Immature natural killer cell (primary cell): ENCODE measurements around the gene PAXX. TPM values are rescaled to one million over a fixed set of nuclear protein-coding genes. Genes with fewer than 3 reads are reported as not detected.

Experiments used
- DNase-seq, 3 donors: peaks; one replicate each; pipeline ENCODE4 v3.0.0; 2022; ENCODE audit warnings: mixed read lengths in 1 of 3
- H3K27ac Mint-ChIP-seq, 6 donors: one replicate each; pipeline ENCODE4 v1.8.0; 2020; ENCODE audit warnings: mixed read lengths in 6 of 6, mild to moderate bottlenecking in 5 of 6, inconsistent platforms in 4 of 6, moderate library complexity in 3 of 6
- H3K27me3 Mint-ChIP-seq, 3 donors: one replicate each; pipeline ENCODE4 v1.8.0; 2020 to 2021; ENCODE audit warnings: low read depth in 3 of 3, mild to moderate bottlenecking in 3 of 3, mixed read lengths in 3 of 3, moderate library complexity in 3 of 3, inconsistent platforms in 1 of 3
- H3K36me3 Mint-ChIP-seq, 3 donors: one replicate each; pipeline ENCODE4 v1.8.0; 2020; ENCODE audit warnings: mixed read lengths in 3 of 3, inconsistent platforms in 2 of 3, mild to moderate bottlenecking in 2 of 3
- H3K4me1 Mint-ChIP-seq, 2 donors: one replicate each; pipeline ENCODE4 v1.8.0; 2020; ENCODE audit warnings: inconsistent platforms in 2 of 2, mild to moderate bottlenecking in 2 of 2, mixed read lengths in 2 of 2, moderate library complexity in 1 of 2
- H3K4me3 Mint-ChIP-seq, 5 donors: one replicate each; pipeline ENCODE4 v1.8.0; 2020; ENCODE audit warnings: mild to moderate bottlenecking in 5 of 5, mixed read lengths in 5 of 5, inconsistent platforms in 3 of 5, moderate library complexity in 3 of 5
- H3K9me3 Mint-ChIP-seq, 6 donors: one replicate each; pipeline ENCODE4 v1.8.0; 2020; ENCODE audit warnings: mild to moderate bottlenecking in 6 of 6, mixed read lengths in 6 of 6, inconsistent platforms in 4 of 6, moderate library complexity in 3 of 6
- polyA plus RNA-seq, 3 donors: library from polyadenylated mRNA; unstranded; fragments of 300-500 nt; fragmentation: Illumina TruSeq; gene quantifications; one replicate each; pipeline ENCODE4 v1.2.3, GENCODE V29; 2021

The PAXX gene
- polyA plus RNA-seq, 3 donors from 2014 or later: 135 to 207 (median 182) TPM

DNA sequence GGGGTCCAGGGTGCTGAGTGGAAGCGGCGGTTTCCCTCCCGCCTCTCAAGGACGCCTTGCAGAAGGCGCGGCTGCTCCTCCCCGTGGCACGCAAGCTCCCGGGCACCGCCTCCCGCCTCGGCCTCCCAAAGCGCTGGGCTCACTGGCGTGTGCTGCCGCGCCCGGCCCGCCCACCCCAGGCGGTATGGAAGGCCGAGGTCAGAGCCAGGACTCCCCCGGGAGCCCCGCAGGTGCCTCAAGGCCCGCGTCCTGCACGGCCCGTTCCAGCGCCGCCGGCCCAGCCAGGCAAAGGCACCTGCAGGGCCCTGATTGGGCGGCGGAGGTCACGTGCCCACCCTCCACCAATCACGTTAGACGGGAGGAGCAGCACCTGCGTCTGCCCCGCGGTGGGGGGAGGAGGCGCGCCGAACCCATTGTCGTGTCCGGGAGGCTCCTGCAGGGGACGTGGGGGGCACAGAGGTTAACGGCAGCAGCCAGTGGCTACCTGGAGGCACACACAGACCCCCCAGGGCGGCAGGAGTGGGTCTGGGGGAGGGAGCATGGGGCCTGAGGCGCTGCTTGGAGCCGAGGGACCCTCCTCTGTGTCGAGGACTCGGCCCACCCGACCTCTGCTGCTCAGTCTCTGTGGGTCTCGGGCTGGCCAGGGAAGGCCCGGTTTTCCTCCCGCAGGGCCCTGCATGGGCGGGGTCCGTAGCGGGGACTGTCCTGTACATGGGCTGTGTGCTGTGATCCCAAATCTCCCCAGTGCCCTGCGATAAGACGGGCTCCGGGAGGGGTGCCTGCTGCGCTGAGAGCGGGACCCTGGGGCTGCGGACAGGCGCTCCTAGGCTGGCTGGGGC is 42.2 kb upstream of the PAXX start:
- H3K4me1 Mint-ChIP-seq: peaks cover 11 to 30% of the 10 kb centered on the region in 2 donors
- no peaks in the 10 kb centered on the region for H3K36me3 Mint-ChIP-seq
- peak overlapping the region; percentile 82 to 90 (median 86) for H3K4me3 Mint-ChIP-seq
- no peaks in the 10 kb centered on the region for H3K9me3 Mint-ChIP-seq
- peak; percentile 96 for DNase-seq
- peaks cover 0 to 6% (median 5%) of the 10 kb centered on the region in 3 donors for H3K27me3 Mint-ChIP-seq
- H3K27ac Mint-ChIP-seq: peak overlapping the region; percentile 82 to 93 (median 86)

DNA sequence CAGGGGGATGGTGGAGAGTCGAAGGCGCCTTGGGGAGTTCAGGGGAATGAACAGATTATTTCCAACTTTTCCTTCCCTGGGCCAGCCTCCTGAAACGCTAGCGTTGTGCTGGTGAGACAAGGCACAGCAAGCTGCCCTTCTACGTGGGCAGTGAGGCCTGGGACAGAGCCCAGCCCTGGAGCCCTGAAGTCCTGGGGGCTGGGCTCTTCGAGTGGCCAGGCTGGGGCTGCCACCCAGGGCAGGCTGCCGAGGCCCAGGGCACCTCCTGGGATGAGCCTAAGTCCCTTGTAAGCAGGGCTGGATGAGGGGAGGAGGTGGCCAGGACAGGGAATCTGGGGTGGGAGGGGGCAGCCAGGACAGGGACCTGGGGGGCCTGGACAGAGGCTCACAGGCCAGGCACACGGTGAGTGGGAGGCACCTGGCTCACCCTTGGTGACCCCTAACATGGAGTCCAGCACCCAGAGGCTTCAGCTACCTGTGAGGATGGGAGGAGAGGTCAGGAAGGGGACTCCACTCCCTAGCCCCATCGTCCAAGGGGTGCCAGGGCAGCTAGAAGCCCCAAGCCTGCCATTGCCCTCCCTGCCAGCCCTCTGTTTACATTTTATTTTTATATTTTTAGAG is 41.5 kb upstream of the PAXX start:
- no peak for DNase-seq
- H3K4me3 Mint-ChIP-seq: peak overlapping the region; percentile 77 to 90 (median 84)
- H3K9me3 Mint-ChIP-seq: no peaks in the 10 kb centered on the region
- peak overlapping the region; percentile 82 to 93 (median 85) for H3K27ac Mint-ChIP-seq
- H3K4me1 Mint-ChIP-seq: peaks cover 6 to 27% of the 10 kb centered on the region in 2 donors
- no peaks in the 10 kb centered on the region for H3K36me3 Mint-ChIP-seq
- peaks cover 0 to 2% (median 2%) of the 10 kb centered on the region in 3 donors for H3K27me3 Mint-ChIP-seq

DNA sequence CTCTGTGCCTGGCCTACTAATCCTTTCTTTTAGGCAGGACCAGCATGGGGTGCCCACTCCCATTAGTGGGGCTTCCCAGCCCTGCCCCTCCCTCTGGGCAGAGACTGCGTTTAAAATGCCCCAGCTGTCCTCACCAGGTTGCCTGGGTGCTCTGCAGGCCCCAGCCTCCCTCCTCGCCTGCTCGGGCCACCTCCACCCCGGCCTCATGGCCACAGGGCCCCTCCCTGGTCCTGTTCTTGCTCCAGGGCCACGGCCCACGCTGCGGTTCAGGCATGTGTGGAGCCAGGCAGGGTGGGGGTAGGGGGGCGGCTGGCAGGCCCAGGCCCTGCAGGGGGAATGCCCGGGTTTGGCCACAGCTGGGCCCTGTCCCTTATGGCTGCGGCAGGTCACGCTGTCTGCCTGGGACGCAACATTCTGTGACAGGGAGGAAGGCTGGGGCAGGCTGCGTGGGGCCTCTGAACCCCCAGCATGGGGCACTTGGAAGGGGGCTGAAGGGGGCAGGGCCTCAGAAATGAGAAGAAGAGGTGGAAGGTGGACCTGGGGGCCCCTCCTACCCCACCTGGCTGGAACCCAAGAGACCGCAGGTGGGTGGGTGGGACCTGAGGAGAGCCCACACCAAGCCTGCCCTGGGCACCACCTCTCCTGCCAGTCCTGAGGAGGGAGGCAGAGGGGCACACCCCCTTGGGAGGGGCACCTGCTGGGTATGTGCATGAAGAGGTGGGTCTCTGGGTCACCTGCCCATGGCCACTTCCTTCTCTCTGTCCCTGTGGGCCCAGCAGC is 40.5 kb upstream of the PAXX start, which contains the start of gene LCN12:
TSS of gene LCN12 (plus strand) at position 733 of the 780 bp plus-strand sequence. CDS start 55 bp downstream, outside the sequence.
- H3K27ac Mint-ChIP-seq: peak within 1 kb of the TSS in 3 of 6 donors; percentile 55 to 85 (median 72)
- no peak for DNase-seq
- H3K4me3 Mint-ChIP-seq: peak within 1 kb of the TSS in 2 of 5 donors; percentile 40 to 59
- peaks cover 0 to 4% (median 2%) of the 10 kb centered on the region in 3 donors for H3K27me3 Mint-ChIP-seq
- H3K4me1 Mint-ChIP-seq: peaks cover 14 to 36% of the 10 kb centered on the region in 2 donors
- peaks cover 0 to 4% (median 0%) of the 10 kb centered on the region in 6 donors for H3K9me3 Mint-ChIP-seq
- peaks cover 5 to 7% (median 6%) of the 10 kb centered on the region in 3 donors for H3K36me3 Mint-ChIP-seq

DNA sequence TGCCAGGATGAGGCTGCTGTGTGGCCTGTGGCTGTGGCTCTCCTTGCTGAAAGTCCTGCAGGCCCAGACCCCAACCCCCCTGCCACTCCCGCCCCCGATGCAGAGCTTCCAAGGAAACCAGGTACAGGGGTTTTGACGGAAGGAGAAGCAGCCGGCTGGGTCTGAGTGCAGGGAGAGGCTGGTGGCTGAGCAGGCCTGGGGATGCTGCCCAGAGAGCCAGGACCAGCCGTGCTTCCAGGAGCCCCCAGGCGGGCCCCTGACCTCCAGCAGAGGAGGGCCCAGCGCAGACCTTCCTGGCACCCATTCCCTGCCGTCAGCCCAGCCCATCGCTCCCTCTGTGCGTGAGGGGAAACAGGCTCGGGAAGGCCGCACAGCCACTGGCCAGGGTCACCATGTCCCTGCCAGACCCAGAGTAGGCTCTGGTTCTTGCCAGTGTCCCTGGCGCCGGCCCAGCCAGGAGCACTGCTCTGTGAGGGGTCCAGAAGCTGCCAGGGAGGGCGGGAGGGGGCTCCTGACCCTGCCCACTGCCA is 39.8 kb upstream of the PAXX start:
- H3K27me3 Mint-ChIP-seq: peaks cover 0 to 5% (median 2%) of the 10 kb centered on the region in 3 donors
- peaks cover 6 to 7% (median 7%) of the 10 kb centered on the region in 3 donors for H3K36me3 Mint-ChIP-seq
- peaks cover 17 to 34% of the 10 kb centered on the region in 2 donors for H3K4me1 Mint-ChIP-seq
- H3K4me3 Mint-ChIP-seq: no peak overlapping the region
- H3K27ac Mint-ChIP-seq: no peak overlapping the region
- no peak for DNase-seq
- peaks cover 0 to 5% (median 0%) of the 10 kb centered on the region in 6 donors for H3K9me3 Mint-ChIP-seq

DNA sequence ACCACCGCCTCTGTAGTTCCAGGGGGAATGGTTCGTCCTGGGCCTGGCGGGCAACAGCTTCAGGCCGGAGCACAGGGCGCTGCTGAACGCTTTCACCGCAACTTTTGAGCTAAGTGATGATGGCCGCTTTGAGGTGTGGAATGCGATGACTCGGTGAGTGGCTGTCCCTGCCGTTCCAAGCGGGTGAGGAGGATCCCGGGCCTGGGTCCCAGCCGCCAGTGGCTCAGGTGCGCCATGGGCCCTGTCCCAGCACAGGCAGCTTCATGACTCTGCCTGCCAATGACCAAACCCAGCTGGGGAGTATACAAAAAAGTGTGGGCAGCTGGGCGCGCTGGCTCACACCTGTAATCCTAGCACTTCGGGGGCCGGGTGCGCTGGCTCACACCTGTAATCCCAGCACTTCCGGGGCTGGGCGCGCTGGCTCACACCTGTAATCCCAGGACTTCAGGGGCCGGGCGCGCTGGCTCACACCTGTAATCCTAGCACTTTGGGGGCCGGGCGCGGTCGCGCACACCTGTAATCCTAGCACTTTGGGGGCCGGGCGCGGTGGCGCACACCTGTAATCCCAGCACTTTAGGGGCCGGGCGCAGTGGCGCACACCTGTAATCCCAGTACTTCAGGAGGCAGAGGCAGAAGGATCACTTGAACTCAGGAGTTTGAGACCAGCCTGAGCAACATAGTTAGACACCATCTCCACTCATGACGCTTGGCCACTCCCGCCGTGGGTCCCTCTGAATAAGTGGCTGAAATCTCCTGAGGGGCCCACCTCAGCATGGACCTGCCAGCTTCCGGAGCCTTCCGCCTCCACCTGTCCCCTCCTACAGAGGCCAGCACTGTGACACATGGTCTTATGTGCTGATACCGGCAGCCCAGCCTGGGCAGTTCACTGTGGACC is 39.1 kb upstream of the PAXX start:
- Mint-ChIP-seq H3K27ac (no peak overlapping the region), H3K4me1 (peaks cover 21 to 39% of the 10 kb centered on the region in 2 donors), H3K36me3 (peaks cover 6 to 7% (median 7%) of the 10 kb centered on the region in 3 donors), H3K27me3 (peaks cover 0 to 5% (median 2%) of the 10 kb centered on the region in 3 donors), H3K9me3 (peaks cover 0 to 5% (median 0%) of the 10 kb centered on the region in 6 donors), H3K4me3 (no peak overlapping the region)
- no peak for DNase-seq

DNA sequence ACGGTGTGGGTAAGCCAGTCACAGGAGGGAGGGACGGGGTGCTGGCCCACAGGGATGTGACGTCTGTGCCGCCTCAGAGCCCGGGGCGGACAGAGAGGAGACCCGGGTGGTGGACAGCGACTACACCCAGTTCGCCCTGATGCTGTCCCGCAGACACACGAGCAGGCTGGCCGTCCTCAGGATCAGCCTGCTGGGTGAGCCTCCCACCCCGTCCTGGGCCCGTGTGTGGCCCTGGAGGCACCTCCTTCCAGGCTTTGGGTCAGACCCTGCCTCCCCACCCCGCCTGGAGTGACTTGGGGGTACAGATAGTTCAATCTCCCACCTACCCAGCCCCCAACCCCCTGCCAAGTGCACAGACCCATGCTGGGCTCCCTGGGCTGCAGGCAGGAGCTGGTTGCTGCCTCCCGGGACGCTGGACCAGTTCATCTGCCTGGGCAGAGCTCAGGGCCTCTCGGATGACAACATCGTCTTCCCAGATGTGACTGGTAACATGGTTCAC is 38.4 kb upstream of the PAXX start:
- no peak overlapping the region for H3K27ac Mint-ChIP-seq
- H3K36me3 Mint-ChIP-seq: peaks cover 6 to 7% (median 7%) of the 10 kb centered on the region in 3 donors
- H3K4me1 Mint-ChIP-seq: peaks cover 21 to 40% of the 10 kb centered on the region in 2 donors
- peaks cover 0 to 5% (median 2%) of the 10 kb centered on the region in 3 donors for H3K27me3 Mint-ChIP-seq
- no peak for DNase-seq
- peaks cover 0 to 5% (median 0%) of the 10 kb centered on the region in 6 donors for H3K9me3 Mint-ChIP-seq
- H3K4me3 Mint-ChIP-seq: no peak overlapping the region

DNA sequence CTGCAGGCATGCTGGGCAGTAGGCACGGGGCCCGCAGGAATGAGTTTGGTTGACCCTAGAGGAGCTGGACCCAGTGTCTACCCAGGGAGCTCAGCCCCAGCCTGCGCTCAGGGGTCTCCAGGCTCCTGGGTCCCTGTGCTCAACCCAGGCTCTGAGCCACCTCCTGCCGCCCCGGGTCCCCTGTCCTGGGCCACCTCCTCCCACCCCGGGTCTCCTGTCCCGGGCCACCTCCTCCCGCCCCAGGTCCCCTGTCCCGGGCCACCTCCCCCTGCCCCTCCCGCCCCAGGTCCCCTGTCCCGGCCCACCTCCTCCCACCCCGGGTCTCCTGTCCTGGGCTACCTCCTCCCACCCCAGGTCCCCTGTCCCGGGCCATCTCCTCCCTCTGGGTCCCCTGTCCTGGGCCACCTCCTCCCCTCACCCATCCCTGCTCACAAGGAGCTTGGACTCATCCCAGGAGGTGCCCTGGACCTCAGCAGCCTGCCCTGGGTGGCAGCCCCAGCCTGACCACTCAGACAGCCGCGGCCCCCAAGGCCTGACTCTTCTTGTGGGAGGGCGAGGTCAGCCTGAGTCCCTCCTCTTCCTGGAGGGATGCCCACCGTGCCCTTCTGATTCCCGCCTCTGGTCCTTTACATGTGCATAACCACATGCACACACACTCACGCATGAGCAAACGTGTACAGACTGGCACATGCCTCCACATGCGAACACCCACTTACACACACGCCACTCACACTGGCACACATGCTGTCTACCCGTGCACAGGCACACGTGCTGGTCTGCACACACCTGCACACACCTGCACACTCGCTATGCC is 37.7 kb upstream of the PAXX start:
- DNase-seq: no peak
- peak overlapping the region in 1 of 6 donors; percentile 34 for H3K27ac Mint-ChIP-seq
- H3K4me1 Mint-ChIP-seq: peaks cover 25 to 42% of the 10 kb centered on the region in 2 donors
- no peak overlapping the region for H3K4me3 Mint-ChIP-seq
- H3K9me3 Mint-ChIP-seq: peaks cover 0 to 5% (median 0%) of the 10 kb centered on the region in 6 donors
- H3K36me3 Mint-ChIP-seq: peaks cover 6 to 7% (median 7%) of the 10 kb centered on the region in 3 donors
- peaks cover 0 to 4% (median 2%) of the 10 kb centered on the region in 3 donors for H3K27me3 Mint-ChIP-seq

DNA sequence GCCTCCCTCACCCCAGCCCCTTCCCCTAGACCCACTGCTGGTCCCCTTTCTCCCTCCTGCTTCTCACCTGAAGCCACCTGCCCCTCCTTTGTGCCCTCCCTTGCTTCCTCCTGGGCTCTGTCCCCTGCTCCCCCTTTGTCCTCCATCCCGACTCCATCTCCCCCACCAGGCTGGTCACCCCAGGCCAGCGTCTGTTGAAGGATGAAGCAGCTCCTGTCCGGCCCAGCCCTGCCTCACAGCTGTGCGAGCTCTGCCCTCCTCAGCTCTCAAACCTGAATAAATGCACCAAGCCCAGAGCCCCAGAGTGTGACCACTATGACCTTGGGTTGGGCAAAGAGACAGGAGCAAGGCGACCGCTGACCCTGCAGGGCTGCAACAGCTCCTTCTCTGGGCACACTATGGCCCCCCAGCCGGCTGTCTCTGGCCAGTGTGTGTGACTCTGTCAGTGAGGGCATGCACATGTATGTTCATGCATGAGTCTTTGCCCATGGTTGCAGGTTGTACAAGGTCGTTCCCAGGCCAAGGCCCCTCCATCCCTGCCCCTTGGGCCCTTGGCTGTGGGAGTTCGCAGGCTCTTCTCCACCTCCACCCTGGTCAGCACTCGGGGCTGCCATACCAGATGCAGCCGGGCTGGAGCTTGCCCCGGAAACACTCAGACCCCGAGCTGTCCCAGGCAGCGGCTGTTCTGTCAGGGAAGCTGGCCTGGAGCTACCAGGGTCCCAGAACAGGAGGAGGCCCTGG is 36.9 kb upstream of the PAXX start:
- H3K9me3 Mint-ChIP-seq: peaks cover 0 to 5% (median 0%) of the 10 kb centered on the region in 6 donors
- H3K36me3 Mint-ChIP-seq: peaks cover 6 to 7% (median 7%) of the 10 kb centered on the region in 3 donors
- no peak overlapping the region for H3K27ac Mint-ChIP-seq
- H3K27me3 Mint-ChIP-seq: peaks cover 3 to 7% (median 4%) of the 10 kb centered on the region in 3 donors
- peaks cover 31 to 48% of the 10 kb centered on the region in 2 donors for H3K4me1 Mint-ChIP-seq
- no peak for DNase-seq
- no peak overlapping the region for H3K4me3 Mint-ChIP-seq

DNA sequence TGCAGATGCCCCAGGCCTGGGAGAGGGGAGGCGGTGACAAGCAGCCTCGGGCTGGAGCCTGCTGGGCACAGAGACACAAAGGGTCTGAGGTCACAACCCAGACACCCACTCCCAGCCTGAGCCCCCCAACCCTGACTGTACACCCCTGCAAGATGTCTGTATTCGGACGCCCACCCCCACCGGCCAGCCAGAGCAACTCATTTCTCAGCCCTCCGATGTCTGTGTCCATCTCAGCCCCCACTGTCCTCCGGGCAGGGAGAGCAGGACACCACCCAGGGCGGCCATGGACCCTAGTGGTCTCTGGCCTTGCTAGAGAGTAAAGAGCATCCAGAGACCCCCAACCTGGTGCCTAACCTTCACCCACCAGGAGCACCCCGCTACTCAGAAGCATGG is 36.3 kb upstream of the PAXX start:
- Mint-ChIP-seq H3K27ac (peak overlapping the region in 4 of 6 donors; percentile 30 to 87 (median 65)), H3K36me3 (peaks cover 6 to 7% (median 7%) of the 10 kb centered on the region in 3 donors), H3K9me3 (peaks cover 0 to 5% (median 0%) of the 10 kb centered on the region in 6 donors), H3K4me1 (peaks cover 37 to 52% of the 10 kb centered on the region in 2 donors), H3K4me3 (peak overlapping the region in 2 of 5 donors; percentile 24 to 45), H3K27me3 (peaks cover 4 to 8% (median 5%) of the 10 kb centered on the region in 3 donors)
- DNase-seq: no peak

DNA sequence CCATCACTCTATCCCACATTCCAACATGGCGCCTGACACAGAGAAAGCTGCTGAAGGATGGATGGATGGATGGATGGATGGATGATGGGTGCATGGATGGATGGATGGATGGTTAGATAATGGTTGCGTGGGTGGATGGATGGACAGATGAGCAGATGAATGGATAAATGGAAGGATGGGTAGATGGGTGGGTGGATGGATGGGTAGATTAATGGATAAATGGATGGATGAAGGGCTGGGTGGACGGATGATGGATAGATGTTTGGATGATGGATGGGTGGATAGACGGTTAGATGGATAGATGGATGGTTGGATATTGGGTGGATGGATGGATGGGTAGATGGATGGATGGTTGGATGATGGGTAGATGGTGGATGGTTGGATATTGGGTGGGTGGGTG is 35.6 kb upstream of the PAXX start:
- H3K27ac Mint-ChIP-seq: peak overlapping the region in 4 of 6 donors; percentile 30 to 87 (median 65)
- peaks cover 42 to 53% of the 10 kb centered on the region in 2 donors for H3K4me1 Mint-ChIP-seq
- peaks cover 0 to 5% (median 0%) of the 10 kb centered on the region in 6 donors for H3K9me3 Mint-ChIP-seq
- DNase-seq: no peak
- H3K27me3 Mint-ChIP-seq: peaks cover 4 to 8% (median 5%) of the 10 kb centered on the region in 3 donors
- peaks cover 6 to 7% (median 7%) of the 10 kb centered on the region in 3 donors for H3K36me3 Mint-ChIP-seq
- peak overlapping the region in 4 of 5 donors; percentile 36 to 65 (median 52) for H3K4me3 Mint-ChIP-seq

DNA sequence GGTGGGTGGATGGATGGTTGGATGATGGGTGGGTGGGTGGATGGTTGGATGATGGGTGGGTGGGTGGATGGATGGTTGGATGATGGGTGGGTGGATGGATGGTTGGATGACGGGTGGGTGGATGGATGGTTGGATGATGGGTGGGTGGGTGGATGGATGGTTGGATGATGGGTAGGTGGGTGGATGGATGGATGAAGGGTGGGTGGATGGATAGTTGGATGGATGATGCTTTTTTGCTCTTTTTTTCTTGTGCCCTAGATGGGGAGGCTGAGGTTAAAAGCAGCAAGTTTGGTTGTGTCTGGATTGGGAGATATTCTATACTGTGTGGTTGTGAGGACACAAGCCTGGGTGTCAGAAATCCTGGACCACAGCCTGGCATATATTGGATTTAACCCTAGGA is 34.8 kb upstream of the PAXX start:
- H3K9me3 Mint-ChIP-seq: peaks cover 0 to 5% (median 0%) of the 10 kb centered on the region in 6 donors
- peaks cover 4 to 8% (median 5%) of the 10 kb centered on the region in 3 donors for H3K27me3 Mint-ChIP-seq
- no peak for DNase-seq
- H3K4me1 Mint-ChIP-seq: peaks cover 50 to 62% of the 10 kb centered on the region in 2 donors
- peak overlapping the region in 4 of 6 donors; percentile 26 to 98 (median 86) for H3K27ac Mint-ChIP-seq
- peak overlapping the region in 2 of 5 donors; percentile 18 to 30 for H3K4me3 Mint-ChIP-seq
- peaks cover 6 to 7% (median 7%) of the 10 kb centered on the region in 3 donors for H3K36me3 Mint-ChIP-seq
